ENCODE data around the gene PCCA.

- TF ChIP-seq CREB5 (CRISPR knock-in tag; IDR thresholded peaks at IDR 0.05; ENCODE audit: low read depth): no peak
- no peak for TF ChIP-seq CSRNP3 (CRISPR knock-in tag; IDR thresholded peaks at IDR 0.05)
- TF ChIP-seq OSR1 (CRISPR knock-in tag; IDR thresholded peaks at IDR 0.05): no peak
- no peak for TF ChIP-seq PATZ1 (CRISPR knock-in tag; IDR thresholded peaks at IDR 0.05; ENCODE audit: borderline replicate concordance)
- no peak for TF ChIP-seq TCF4 (CRISPR knock-in tag; IDR thresholded peaks at IDR 0.05; ENCODE audit: borderline replicate concordance)
- no peak for TF ChIP-seq BACH2 (CRISPR knock-in tag; IDR thresholded peaks at IDR 0.05; ENCODE audit: borderline replicate concordance)
- no peak for TF ChIP-seq SNAI2 (CRISPR knock-in tag; IDR thresholded peaks at IDR 0.05)
- no peak for TF ChIP-seq ZFP30 (CRISPR knock-in tag; IDR thresholded peaks at IDR 0.05)
- no peak for TF ChIP-seq RARB (CRISPR knock-in tag; IDR thresholded peaks at IDR 0.05)
- no peak for TF ChIP-seq TOX (CRISPR knock-in tag; IDR thresholded peaks at IDR 0.05; ENCODE audit: borderline replicate concordance)
- TF ChIP-seq GLIS3 (CRISPR knock-in tag; IDR thresholded peaks at IDR 0.05): no peak
- TF ChIP-seq ISL1 (CRISPR knock-in tag; IDR thresholded peaks at IDR 0.05): no peak
Observed at GRCh38 chr13:100529666-100530377, 440.9 kb downstream of the PCCA start.

Data from SK-N-SH treated with all-trans-retinoic acid at 6 μM for 48 hours (cell line).